ENCODE measurements around the gene IL18BP. TPM values are rescaled to one million over a fixed set of nuclear protein-coding genes. Genes with fewer than 3 reads are reported as not detected.

IL18BP gene
- total and polyA plus RNA-seq, 10 of the 15 experiments (the other 5 are each of a cell fraction or from before 2014, with no cell fraction given), result 2.6 to 18.1 (median 10.7) TPM

GRCh38 chr11:72040491-72041363, 42.0 kb downstream of the IL18BP start (continued):
- TF ChIP-seq, protein P1, sequence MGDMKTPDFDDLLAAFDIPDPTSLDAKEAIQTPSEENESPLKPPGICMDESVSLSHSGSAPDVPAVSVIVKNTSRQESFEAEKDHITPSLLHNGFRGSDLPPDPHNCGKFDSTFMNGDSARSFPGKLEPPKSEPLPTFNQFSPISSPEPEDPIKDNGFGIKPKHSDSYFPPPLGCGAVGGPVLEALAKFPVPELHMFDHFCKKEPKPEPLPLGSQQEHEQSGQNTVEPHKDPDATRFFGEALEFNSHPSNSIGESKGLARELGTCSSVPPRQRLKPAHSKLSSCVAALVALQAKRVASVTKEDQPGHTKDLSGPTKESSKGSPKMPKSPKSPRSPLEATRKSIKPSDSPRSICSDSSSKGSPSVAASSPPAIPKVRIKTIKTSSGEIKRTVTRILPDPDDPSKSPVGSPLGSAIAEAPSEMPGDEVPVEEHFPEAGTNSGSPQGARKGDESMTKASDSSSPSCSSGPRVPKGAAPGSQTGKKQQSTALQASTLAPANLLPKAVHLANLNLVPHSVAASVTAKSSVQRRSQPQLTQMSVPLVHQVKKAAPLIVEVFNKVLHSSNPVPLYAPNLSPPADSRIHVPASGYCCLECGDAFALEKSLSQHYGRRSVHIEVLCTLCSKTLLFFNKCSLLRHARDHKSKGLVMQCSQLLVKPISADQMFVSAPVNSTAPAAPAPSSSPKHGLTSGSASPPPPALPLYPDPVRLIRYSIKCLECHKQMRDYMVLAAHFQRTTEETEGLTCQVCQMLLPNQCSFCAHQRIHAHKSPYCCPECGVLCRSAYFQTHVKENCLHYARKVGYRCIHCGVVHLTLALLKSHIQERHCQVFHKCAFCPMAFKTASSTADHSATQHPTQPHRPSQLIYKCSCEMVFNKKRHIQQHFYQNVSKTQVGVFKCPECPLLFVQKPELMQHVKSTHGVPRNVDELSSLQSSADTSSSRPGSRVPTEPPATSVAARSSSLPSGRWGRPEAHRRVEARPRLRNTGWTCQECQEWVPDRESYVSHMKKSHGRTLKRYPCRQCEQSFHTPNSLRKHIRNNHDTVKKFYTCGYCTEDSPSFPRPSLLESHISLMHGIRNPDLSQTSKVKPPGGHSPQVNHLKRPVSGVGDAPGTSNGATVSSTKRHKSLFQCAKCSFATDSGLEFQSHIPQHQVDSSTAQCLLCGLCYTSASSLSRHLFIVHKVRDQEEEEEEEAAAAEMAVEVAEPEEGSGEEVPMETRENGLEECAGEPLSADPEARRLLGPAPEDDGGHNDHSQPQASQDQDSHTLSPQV (IDR thresholded peaks at IDR 0.05), result peak; percentile 8; the same call in 1 of the 2 replicates
- TF ChIP-seq, protein P2, sequence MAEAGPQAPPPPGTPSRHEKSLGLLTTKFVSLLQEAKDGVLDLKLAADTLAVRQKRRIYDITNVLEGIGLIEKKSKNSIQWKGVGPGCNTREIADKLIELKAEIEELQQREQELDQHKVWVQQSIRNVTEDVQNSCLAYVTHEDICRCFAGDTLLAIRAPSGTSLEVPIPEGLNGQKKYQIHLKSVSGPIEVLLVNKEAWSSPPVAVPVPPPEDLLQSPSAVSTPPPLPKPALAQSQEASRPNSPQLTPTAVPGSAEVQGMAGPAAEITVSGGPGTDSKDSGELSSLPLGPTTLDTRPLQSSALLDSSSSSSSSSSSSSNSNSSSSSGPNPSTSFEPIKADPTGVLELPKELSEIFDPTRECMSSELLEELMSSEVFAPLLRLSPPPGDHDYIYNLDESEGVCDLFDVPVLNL (IDR thresholded peaks at IDR 0.05; ENCODE audit: low read depth, low read length), result no peak
- TF ChIP-seq IKZF1 (conservative IDR thresholded peaks at IDR 0.05) (peak; percentile 40), SRF (IDR thresholded peaks at IDR 0.05; ENCODE audit: low read depth in 2 of 2, low read length in 2 of 2) (no peak), NFIC (IDR thresholded peaks at IDR 0.05; ENCODE audit: low read depth, low read length) (no peak), TCF12 (IDR thresholded peaks at IDR 0.05; ENCODE audit: low read depth, low read length) (no peak), EZH2 (IDR thresholded peaks at IDR 0.05; ENCODE audit: borderline replicate concordance, control insufficient read depth, low read depth, low read length) (no peak), POLR2A (IDR thresholded peaks at IDR 0.05; ENCODE audit: low read depth, low read length) (peak; percentile 57)

Measured in GM12878 (cell line).